Activated CD8-positive, alpha-beta memory T cell treated with anti-CD3 and anti-CD28 coated beads, Interleukin-2, amount 10 ng/mL, durations not matched to agents 7 days and 5 days (primary cell): ENCODE measurements around the gene PCCA. TPM values are rescaled to one million over a fixed set of nuclear protein-coding genes. Genes with fewer than 3 reads are reported as not detected.
"Not testable (repeated sequence)": the region's sequence is repeated elsewhere in the genome, so short reads cannot be mapped to it uniquely, and the experiment has no call there.

Experiments
- ATAC-seq: fragments of 150-1000 bp; cut with Tn5 transposase; one replicate; pipeline ENCODE4 v1.10.0; 2021; ENCODE audit warnings: moderate library complexity
- CTCF ChIA-PET: fragments of 350-600 bp; sonication (Branson Sonifier 250); formaldehyde crosslinking; loops from one replicate; lab custom pipeline; 2021; ENCODE audit warnings: antibody characterized with exemption; lab: Charles Lee
- DNase-seq: peaks from one replicate; pipeline ENCODE4 v3.0.0-alpha.2; 2020
- H3K27ac Mint-ChIP-seq: one replicate; pipeline ENCODE4 v1.8.0; 2021; ENCODE audit warnings: mild to moderate bottlenecking, mixed read lengths
- H3K27me3 Mint-ChIP-seq: one replicate; pipeline ENCODE4 v1.8.0; 2021; ENCODE audit warnings: mixed read lengths
- H3K36me3 Mint-ChIP-seq: one replicate; pipeline ENCODE4 v1.8.0; 2021; ENCODE audit warnings: mild to moderate bottlenecking, mixed read lengths
- H3K4me1 Mint-ChIP-seq: one replicate; pipeline ENCODE4 v1.8.0; 2021; ENCODE audit warnings: mixed read lengths
- H3K4me3 Mint-ChIP-seq: one replicate; pipeline ENCODE4 v1.8.0; 2021; ENCODE audit warnings: mild to moderate bottlenecking, moderate library complexity, mixed read lengths
- H3K9me3 Mint-ChIP-seq: one replicate; pipeline ENCODE4 v1.8.0; 2022; ENCODE audit warnings: low read depth, mixed read lengths
- total RNA-seq, 2 experiments: library from RNA; stranded (reverse); gene quantifications; one replicate each; pipeline ENCODE4 v1.2.3, GENCODE V29; 2021

Gene PCCA
- total RNA-seq, 2 experiments from 2014 or later: 14.1 to 17.9 TPM

DNA sequence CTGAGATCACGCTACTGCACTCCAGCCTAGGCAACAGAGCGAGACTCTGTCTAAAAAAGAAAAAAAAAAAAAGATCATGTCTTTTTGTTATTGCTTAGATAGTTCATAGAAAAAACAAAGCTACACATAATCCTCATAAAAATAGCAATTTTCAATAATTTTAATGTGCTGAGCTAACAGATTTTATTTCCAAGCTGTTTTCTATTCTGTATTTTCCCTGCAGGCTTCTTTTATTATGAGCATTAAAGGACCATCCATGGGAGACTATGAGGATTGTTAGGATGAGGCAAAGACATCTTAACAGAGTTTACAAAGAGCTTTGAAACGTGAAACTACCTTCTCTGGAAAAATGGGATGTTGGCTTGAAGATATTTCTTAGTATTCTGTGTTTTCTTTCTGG lies 71.6 kb downstream of the PCCA start:
- H3K9me3 Mint-ChIP-seq: no peaks in the 10 kb centered on the region
- ATAC-seq: no peak
- CTCF ChIA-PET: no interaction called here
- H3K4me3 Mint-ChIP-seq: no peak overlapping the region
- H3K4me1 Mint-ChIP-seq: peaks cover 10% of the 10 kb centered on the region
- no peak overlapping the region for H3K27ac Mint-ChIP-seq
- no peak for DNase-seq
- peaks cover 11% of the 10 kb centered on the region for H3K36me3 Mint-ChIP-seq
- H3K27me3 Mint-ChIP-seq: no peaks in the 10 kb centered on the region

DNA sequence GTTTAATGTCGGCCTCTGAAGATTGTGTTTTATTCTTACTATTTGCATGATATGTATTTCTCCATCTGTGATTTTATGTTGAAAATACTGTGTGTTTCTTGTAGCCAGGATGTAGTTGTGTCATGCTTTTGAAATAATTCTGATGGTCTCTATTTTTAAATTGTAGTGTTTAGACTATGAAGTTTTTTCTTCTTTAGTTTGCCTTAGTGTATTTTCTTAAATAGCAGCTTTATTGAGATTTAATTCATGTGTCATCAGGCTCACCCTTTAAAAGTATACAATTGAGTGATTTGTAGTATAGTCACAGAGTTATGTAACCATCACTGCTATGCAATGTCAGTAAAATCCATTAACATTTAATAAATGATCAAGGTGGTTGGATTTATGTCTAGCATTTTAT lies 74.5 kb downstream of the PCCA start:
- H3K4me1 Mint-ChIP-seq: no peaks in the 10 kb centered on the region
- no peaks in the 10 kb centered on the region for H3K9me3 Mint-ChIP-seq
- DNase-seq (no peak), ATAC-seq (no peak)
- CTCF ChIA-PET: no interaction called here
- H3K4me3 Mint-ChIP-seq: no peak overlapping the region
- no peak overlapping the region for H3K27ac Mint-ChIP-seq
- H3K36me3 Mint-ChIP-seq: peaks cover 5% of the 10 kb centered on the region
- no peaks in the 10 kb centered on the region for H3K27me3 Mint-ChIP-seq

DNA sequence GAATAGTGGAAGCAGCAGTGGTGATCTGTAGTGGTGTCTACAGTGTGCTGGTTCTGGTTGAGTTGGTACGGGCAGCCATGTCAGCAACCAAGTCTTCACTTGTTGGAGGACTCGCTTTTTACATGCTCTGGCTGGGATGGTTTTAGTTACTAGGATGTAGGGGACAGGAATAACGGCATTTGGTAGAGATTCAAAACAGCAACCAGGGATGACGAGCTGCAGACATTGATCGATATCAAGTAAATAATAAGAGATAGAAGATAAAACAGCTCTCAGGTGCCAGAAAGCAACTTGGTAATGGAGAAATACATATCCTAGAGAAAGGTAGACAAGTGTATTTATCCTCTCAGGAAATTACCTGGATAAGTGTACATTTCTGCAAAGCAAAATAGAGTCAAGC lies 84.3 kb downstream of the PCCA start:
- Mint-ChIP-seq H3K4me3 (no peak overlapping the region), H3K27ac (no peak overlapping the region), H3K4me1 (no peaks in the 10 kb centered on the region), H3K27me3 (no peaks in the 10 kb centered on the region), H3K9me3 (no peaks in the 10 kb centered on the region), H3K36me3 (peaks cover 8% of the 10 kb centered on the region)
- CTCF ChIA-PET: no interaction called here
- DNase-seq (no peak), ATAC-seq (no peak)

DNA sequence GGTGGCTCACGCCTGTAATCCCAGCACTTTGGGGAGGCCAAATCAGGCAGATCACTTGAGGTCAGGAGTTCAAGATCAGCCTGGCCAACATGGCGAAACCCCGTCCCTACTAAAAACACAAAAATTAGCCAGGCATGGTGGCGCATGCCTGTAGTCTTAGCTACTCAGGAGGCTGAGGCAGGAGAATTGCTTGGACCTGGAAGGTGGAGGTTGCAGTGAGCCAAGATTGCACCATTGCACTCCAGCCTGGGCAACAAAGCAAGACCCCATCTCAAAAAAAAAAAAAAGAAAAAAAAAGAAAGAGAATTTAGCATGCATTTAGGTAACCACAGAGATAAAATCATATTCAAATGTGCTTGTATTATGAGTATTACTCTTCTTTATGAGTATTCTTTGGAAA lies 85.6 kb downstream of the PCCA start:
- H3K4me3 Mint-ChIP-seq, H3K4me1 Mint-ChIP-seq, H3K36me3 Mint-ChIP-seq, CTCF ChIA-PET, DNase-seq, H3K27me3 Mint-ChIP-seq, ATAC-seq, H3K9me3 Mint-ChIP-seq, H3K27ac Mint-ChIP-seq: not testable (repeated sequence)

DNA sequence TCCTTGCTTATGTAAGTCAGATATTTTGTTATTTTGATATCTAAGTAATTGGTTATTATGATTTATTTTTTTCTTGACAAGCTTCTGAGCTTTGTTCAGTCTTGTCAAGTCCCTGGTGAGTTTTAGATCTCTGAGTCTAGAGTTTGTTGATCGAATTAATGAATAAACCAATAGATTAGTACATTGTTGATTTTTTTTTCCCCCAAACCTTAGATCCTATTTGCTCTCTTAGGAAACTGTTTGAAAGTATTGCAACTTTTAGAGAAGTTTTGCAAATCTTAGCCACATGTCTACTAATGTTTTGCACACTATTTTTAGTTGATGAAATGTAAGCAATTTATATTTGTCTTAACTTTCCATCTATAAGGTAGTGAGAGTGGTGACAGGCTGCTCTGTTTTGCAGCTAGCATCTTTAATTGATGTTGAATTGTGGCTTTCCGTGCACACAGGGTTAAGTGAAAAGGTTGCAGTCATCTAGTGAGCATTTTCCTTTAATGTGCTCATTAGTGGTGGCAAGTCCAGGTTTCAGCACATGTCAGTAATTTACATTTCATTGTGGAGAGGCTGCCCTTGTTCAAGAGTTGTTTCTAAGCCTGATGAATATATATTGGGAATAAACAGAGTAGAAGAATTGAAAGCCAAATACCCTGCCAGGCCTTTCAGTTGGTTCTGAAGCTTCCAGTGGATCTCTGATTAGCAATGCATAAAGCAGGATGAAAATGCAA lies 86.3 kb downstream of the PCCA start:
- CTCF ChIA-PET: no interaction called here
- no peak overlapping the region for H3K27ac Mint-ChIP-seq
- no peaks in the 10 kb centered on the region for H3K27me3 Mint-ChIP-seq
- no peak overlapping the region for H3K4me3 Mint-ChIP-seq
- H3K4me1 Mint-ChIP-seq: peaks cover 1% of the 10 kb centered on the region
- DNase-seq: no peak
- H3K36me3 Mint-ChIP-seq: peaks cover 8% of the 10 kb centered on the region
- ATAC-seq: no peak
- no peaks in the 10 kb centered on the region for H3K9me3 Mint-ChIP-seq

DNA sequence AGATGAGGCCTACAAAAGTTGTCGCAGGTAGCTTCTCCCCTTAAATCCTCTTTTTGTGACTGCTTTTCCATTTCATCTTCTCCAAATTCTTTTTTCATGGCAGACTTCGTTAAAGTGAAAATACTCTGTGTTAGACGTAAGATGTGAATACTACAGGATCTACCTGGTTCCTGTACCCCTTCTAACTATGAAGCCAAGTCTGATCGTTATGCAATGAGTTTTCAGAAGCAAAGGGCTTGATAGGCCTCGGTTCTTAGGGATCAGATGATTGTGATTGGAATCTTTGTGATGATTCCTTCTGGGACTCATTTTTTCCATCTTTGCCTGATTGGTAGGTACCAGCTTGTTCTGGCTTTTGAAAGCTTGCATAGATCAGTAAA lies 86.9 kb downstream of the PCCA start:
- Mint-ChIP-seq H3K36me3 (peaks cover 8% of the 10 kb centered on the region), H3K27me3 (no peaks in the 10 kb centered on the region), H3K9me3 (no peaks in the 10 kb centered on the region), H3K27ac (no peak overlapping the region), H3K4me3 (no peak overlapping the region), H3K4me1 (peaks cover 1% of the 10 kb centered on the region)
- CTCF ChIA-PET: no interaction called here
- ATAC-seq (no peak), DNase-seq (no peak)

DNA sequence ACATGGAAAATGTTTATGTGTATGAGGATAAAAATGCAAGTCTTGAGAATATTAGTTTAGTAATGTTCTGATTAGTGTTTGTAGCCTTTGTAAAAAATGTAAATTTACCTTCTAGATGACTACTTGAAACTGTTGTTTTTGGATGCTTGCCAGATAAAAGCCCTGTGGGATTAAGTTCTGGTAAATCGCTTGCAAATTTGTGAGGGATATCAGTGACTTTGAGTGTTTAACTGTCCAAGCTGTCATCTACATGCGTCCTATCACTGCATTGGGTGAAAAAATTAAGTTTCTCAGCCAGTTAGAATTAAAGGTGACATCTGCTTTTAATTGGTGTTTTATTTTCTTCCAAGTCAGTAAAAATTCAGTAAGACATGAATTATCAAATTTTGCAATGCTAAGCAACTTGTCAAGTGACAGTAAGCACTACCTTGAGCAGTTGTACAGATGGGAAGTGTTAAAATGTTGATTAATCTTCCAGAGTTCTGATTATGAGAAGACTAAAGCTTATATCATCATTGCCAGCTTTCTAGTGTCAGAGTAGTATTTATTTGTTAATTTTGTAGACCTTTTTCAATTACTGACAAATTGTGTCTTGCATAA lies 88.0 kb downstream of the PCCA start:
- ATAC-seq (no peak), DNase-seq (no peak)
- Mint-ChIP-seq H3K36me3 (peaks cover 7% of the 10 kb centered on the region), H3K4me3 (no peak overlapping the region), H3K9me3 (no peaks in the 10 kb centered on the region), H3K27ac (no peak overlapping the region), H3K4me1 (peaks cover 5% of the 10 kb centered on the region), H3K27me3 (no peaks in the 10 kb centered on the region)
- CTCF ChIA-PET: no interaction called here

DNA sequence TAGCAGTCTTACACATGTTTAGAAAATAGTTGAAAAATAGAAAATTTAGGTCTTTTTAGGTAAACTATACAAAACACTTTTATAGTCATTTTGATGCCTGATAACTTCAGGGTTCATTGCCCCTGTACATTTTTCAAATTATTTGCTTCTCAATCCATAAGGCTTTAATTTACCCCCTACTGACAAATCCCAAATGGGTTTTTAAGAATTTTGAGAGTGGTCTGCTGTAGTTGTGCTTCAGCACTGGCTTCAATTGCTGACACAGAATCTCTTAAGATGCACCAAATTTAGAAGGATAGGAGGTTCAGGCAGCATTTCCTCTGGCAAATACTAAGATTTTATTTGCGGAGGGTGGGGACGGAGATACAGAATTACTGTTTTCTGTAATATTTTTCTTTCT lies 89.4 kb downstream of the PCCA start:
- no peak for ATAC-seq
- Mint-ChIP-seq H3K36me3 (peaks cover 1% of the 10 kb centered on the region), H3K9me3 (no peaks in the 10 kb centered on the region), H3K27ac (no peak overlapping the region), H3K27me3 (no peaks in the 10 kb centered on the region), H3K4me3 (no peak overlapping the region), H3K4me1 (peaks cover 16% of the 10 kb centered on the region)
- DNase-seq: no peak
- CTCF ChIA-PET: no interaction called here

DNA sequence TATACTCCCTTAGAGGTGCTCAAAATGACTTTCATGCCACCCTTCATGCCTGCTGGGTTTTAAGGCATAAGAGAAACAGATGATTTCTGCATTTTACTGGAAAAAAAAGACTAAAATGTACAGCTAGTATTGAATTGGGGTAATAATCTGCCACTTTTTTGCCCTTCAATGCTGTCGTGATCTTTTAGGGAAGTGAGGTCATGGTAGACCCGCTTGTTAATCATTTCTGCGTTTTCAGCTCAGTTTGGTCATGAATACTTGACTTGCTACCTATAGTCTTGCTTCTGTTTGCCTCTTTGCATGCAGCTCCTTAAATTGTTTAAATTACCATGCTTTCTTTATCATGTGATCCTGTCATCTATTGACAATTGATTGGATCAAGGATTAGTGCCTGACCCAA lies 90.4 kb downstream of the PCCA start:
- CTCF ChIA-PET: no interaction called here

DNA sequence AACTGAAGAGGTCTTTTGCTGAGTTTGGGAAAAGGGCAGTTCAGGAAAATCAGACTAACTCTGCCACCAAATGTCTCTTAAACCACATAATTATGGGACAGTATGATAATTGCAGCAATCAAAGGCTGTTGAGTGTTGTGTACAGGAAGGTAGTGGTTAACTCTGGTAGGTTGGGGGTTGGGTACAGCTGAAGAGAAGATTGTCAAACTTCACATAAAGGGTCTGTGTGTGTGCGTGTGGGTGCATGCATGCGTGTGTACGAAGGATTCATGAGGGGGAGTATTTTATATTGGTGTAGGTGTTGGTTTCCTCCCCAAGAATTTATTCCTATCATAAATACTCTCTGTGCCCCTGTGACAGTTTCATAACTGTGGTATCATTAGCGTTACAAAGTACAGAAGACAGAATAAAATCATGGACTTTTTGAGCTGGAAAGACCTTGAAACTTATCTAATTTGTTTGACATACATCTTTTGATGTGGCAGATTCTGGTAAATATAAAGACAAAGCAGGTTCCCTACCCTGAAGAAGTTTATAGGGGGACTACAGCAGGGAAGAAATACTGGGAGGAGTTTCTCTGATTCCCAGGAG lies 94.1 kb downstream of the PCCA start:
- Mint-ChIP-seq H3K9me3 (no peaks in the 10 kb centered on the region), H3K36me3 (peaks cover 3% of the 10 kb centered on the region), H3K4me1 (peaks cover 20% of the 10 kb centered on the region), H3K27ac (no peak overlapping the region), H3K27me3 (no peaks in the 10 kb centered on the region), H3K4me3 (no peak overlapping the region)
- DNase-seq (no peak), ATAC-seq (no peak)
- CTCF ChIA-PET: no interaction called here

More for the DNA sequence above, 90.4 kb downstream of the PCCA start:
- Mint-ChIP-seq H3K4me3 (no peak overlapping the region), H3K27me3 (no peaks in the 10 kb centered on the region), H3K9me3 (no peaks in the 10 kb centered on the region), H3K4me1 (peaks cover 20% of the 10 kb centered on the region), H3K36me3 (peaks cover 1% of the 10 kb centered on the region), H3K27ac (no peak overlapping the region)
- ATAC-seq (no peak), DNase-seq (no peak)

DNA sequence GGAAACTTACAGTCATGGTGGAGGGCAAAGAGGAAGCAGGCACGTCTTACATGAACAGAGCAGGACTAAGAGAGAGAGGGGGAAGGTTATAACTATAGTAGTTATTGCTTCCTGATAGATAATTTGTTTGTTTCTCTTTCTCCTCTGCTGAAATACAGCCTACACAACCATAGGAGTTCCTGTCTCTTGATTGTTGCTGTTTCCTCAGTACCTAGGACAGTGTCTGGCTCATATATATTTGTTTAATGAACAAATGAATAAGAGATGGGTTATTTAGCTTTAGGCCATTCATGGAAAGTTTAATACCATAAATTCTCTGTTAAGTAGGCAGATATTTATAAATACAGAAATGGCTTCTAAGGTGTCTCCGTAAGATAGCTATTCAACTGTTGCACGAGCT lies 95.2 kb downstream of the PCCA start:
- peaks cover 3% of the 10 kb centered on the region for H3K36me3 Mint-ChIP-seq
- no peak for DNase-seq
- no peaks in the 10 kb centered on the region for H3K27me3 Mint-ChIP-seq
- peaks cover 20% of the 10 kb centered on the region for H3K4me1 Mint-ChIP-seq
- CTCF ChIA-PET: no interaction called here
- H3K4me3 Mint-ChIP-seq: no peak overlapping the region
- ATAC-seq: no peak
- H3K9me3 Mint-ChIP-seq: no peaks in the 10 kb centered on the region
- no peak overlapping the region for H3K27ac Mint-ChIP-seq

DNA sequence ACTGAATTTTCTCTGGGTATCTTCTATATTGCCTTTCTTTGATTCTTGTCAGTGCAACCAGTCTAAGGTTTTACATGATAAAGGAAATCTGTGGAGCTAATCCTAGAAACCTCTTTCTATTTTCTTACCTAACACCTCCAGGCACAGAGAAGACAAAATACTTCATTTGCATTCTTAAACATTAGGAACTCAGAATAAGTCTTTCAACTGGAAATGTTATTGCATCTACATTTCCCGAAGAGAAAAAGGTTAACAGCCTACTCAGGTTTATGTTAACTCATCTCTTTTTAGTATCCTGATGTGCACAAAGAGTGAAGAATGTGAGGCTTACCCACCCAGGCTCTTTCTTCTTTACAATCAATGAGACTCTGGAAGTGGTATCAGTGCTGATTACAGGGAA lies 106.7 kb downstream of the PCCA start:
- Mint-ChIP-seq H3K27me3 (no peaks in the 10 kb centered on the region), H3K4me1 (peaks cover 5% of the 10 kb centered on the region), H3K4me3 (no peak overlapping the region), H3K36me3 (no peaks in the 10 kb centered on the region), H3K27ac (no peak overlapping the region), H3K9me3 (no peaks in the 10 kb centered on the region)
- ATAC-seq: no peak
- DNase-seq: no peak
- CTCF ChIA-PET: interaction anchor here (1.0 kb wide), 1 partner anchor 378 kb away, joined by 4 read pairs; no protein-coding TSS in a partner anchor

DNA sequence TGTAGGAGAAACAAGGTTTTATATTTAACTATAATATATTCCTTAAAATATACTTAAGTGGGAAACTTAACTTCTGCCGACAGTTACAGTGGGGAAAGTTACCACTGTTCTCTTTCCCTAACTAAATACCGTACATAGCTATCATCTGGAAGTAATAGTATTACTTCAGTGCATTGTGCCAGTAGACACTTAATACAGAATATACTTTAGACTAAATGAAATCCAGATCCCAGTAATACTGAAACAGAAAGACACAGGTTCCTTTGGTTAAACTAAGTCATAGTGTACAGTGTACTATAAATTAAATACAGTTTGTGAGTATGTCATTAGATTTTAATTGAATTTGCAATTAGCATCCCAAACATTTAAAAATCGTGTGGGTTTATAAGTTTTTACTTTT lies 107.5 kb downstream of the PCCA start:
- DNase-seq (no peak), ATAC-seq (no peak)
- CTCF ChIA-PET: interaction anchor here (0.9 kb wide), 1 partner anchor 39 kb away, joined by 3 read pairs; no protein-coding TSS in a partner anchor
- Mint-ChIP-seq H3K4me1 (peaks cover 5% of the 10 kb centered on the region), H3K36me3 (no peaks in the 10 kb centered on the region), H3K27ac (no peak overlapping the region), H3K27me3 (no peaks in the 10 kb centered on the region), H3K9me3 (no peaks in the 10 kb centered on the region), H3K4me3 (no peak overlapping the region)

DNA sequence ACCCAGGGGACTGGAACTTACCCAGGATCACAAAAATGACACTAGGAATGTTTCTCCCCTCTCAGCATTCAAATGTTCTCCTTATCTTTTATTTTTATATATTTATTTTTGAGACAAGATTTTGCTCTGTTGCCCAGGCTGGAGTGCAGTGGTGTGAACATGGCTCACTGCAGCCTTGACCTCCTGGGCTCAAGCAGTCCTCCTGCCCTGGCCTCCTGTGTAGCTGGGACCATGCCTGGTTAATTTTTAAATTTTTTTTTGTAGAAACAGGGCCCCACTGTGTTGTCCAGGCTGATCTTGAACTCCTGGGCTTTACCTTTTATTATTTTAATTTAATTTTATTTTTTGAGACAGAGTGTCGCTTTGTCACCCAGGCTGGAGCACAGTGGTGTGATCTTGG lies 108.2 kb downstream of the PCCA start:
- H3K4me1 Mint-ChIP-seq: peaks cover 5% of the 10 kb centered on the region
- no peaks in the 10 kb centered on the region for H3K9me3 Mint-ChIP-seq
- H3K27me3 Mint-ChIP-seq: no peaks in the 10 kb centered on the region
- DNase-seq (no peak), ATAC-seq (no peak)
- CTCF ChIA-PET: interaction anchor here (0.9 kb wide), 1 partner anchor 39 kb away, joined by 3 read pairs; no protein-coding TSS in a partner anchor
- H3K27ac Mint-ChIP-seq: no peak overlapping the region
- H3K36me3 Mint-ChIP-seq: no peaks in the 10 kb centered on the region
- H3K4me3 Mint-ChIP-seq: no peak overlapping the region
